Thyroid gland (tissue), 4 donors: ENCODE measurements around the gene NEDD4L.

Source experiments
- POLR2A ChIP-seq, 2 donors: fragments of 450-650 bp; IDR thresholded peaks; one replicate each; pipeline ENCODE4 v1.6.1; 2017; ENCODE audit warnings: antibody characterized with exemption in 2 of 2, mild to moderate bottlenecking in 2 of 2, moderate library complexity in 1 of 2
- TF ChIP-seq, protein P1 (sequence below), 6 experiments: fragments of 200-600 bp in 3 of 6; fragments of 450-650 bp in 3 of 6; sonication (generic) in 3 of 6; IDR thresholded peaks; one replicate each; pipeline ENCODE4 v1.5.1; 2016 to 2019; ENCODE audit warnings: antibody characterized with exemption in 6 of 6, mild to moderate bottlenecking in 2 of 6, inconsistent platforms in 1 of 6, moderate library complexity in 1 of 6

DNA sequence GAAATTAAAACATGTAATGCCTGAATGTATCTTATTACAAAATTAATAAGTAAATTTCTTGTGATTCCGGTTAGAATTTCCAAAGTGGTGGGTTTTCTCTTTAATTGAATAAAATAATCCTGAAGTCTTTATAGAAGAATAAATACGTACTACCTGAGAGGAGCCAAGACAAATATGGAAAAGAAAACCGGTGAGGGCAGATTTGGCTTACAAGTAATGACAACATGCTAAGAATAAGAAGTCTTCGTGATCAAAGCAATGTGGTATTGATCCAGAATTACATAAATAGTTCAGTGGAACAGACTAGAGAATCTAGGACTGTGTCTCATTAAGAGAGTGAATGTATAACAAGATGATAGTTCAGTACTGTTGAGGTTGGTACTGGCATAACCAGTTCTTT, 167.5 kb downstream of the NEDD4L start:
- TF ChIP-seq, protein P1, sequence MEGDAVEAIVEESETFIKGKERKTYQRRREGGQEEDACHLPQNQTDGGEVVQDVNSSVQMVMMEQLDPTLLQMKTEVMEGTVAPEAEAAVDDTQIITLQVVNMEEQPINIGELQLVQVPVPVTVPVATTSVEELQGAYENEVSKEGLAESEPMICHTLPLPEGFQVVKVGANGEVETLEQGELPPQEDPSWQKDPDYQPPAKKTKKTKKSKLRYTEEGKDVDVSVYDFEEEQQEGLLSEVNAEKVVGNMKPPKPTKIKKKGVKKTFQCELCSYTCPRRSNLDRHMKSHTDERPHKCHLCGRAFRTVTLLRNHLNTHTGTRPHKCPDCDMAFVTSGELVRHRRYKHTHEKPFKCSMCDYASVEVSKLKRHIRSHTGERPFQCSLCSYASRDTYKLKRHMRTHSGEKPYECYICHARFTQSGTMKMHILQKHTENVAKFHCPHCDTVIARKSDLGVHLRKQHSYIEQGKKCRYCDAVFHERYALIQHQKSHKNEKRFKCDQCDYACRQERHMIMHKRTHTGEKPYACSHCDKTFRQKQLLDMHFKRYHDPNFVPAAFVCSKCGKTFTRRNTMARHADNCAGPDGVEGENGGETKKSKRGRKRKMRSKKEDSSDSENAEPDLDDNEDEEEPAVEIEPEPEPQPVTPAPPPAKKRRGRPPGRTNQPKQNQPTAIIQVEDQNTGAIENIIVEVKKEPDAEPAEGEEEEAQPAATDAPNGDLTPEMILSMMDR (IDR thresholded peaks at IDR 0.05), result no peak
- no peak for TF ChIP-seq POLR2A (IDR thresholded peaks at IDR 0.05)
